NCI-H2081 (cell line): ENCODE data around the gene MFSD2A.
"Not testable (repeated sequence)": the region's sequence is repeated elsewhere in the genome, so short reads cannot be mapped to it uniquely, and the experiment has no call there.

Experiments used
- DNase-seq, 2 experiments: peaks; one replicate each; lab custom pipeline; 2025; lab: John Stamatoyannopoulos, UW

The MFSD2A gene

DNA sequence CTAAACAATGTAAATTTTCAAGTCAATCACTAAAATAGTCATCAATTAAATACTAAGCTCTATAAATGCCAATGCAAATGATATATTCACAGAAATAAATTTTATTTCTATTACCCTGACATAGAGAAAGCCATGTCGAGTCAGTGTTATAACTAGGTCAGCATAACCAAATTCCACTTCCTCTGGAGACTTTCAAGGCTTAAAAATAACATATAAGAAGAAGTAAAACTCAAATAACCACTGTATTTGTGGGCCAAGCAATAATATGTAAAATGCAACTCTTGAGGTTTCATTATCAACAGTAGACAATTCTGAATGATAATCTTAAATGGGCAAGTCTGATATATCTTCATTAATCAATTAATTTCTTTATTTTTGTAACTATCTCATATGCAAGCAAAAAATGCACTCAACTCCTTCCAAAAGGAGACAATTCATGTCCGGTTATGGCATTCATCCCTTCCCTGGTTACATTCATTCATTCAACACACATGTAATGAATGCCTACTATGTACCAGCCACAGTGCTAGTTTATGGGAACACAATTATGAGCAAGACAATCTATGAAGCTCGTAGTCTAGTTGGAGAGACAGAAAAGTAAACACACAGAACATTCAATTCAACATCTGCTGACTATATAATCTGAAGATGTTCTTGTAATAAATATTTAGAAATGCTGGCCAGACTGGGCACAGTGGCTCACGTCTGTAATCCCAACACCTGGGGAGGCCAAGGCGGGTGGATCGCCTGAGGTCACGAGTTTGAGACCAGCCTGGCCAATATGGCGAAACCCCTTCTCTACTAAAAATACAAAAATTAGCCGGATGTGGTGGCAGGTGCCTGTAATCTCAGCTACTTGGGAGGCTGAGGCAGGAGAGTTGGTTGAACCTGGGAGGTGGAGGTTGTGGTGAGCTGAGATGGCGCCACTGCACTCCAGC lies 48.5 kb downstream of the MFSD2A start:
- no peak for DNase-seq

DNA sequence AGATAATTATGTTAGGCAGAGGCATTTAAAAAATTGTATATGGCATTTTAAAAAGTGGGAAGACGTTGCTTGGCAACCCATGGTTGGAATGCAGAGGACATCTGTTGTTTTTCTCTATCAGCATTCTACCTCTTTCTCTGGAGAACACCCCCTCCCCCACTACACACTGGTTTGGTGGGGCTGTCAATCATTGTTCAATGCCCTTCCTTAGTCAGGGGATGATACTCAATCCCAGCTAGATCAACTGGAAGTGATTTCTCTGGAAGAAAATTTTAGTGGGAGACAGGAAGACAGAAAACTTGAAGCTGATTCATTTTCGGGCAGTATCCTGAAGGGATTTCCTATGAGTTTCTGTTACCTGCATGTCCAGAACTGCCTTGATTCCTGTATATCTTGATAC lies 49.9 kb downstream of the MFSD2A start:
- DNase-seq = no peak

- not testable (repeated sequence) for DNase-seq
These were observed 52.6 kb downstream of the MFSD2A start for GRCh38 chr1:40007481-40008034.

GRCh38 chr1:40011198-40011597 lies 56.3 kb downstream of the MFSD2A start:
- DNase-seq = no peak

DNA sequence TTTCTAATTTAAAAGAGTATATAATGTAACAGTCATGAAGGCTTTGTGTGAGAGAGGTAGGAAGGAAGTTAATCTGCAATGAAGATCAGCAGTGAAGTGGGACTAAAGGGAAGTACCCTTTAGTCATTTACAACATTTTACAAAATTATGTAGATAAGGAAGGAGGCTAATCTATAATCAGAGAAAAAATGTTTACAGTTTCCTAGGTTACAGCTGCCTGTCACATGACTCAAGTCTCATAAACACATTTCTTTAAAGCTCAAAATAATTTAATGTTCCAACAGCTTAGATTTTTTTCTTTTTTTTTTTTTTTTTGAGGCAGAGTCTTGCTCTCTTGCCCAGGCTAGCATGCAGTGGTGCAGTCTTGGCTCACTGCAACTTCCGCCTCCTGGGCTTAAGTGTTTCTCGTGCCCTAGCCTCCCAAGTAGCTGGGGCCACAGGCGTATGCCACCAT lies 59.3 kb downstream of the MFSD2A start:
- no peak for DNase-seq

GRCh38 chr1:40014812-40015594 lies 60.1 kb downstream of the MFSD2A start:
- no peak for DNase-seq

DNA sequence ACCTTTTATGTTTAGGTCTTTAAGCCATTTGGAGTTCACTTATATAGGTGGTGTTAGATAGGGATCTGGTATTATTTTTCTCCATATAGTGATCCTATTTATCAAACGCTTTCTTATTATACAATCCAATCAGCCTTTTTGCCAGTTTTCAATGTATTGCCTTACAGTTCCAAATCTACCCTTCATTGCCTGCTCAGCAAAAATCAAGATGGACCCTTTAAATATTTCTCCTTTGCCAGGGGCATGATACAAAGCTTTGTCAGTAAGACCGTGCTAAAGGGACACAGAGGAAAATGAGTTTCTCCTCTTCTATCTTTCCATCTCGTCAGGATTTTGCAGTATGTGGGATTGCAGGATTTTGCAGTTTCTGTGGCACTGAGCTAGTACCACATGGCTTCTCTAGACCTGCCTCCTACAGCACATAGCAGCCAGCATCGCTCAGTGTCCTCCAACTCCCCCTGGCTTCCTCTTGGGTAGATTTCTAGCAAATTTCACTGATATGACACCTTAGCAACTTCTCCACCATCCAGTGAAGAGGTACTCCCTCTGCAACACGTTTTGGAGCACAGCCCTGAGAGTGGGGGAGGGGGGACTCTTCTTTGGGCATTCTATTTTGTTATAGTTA lies 63.1 kb downstream of the MFSD2A start:
- DNase-seq = no peak
